Measurements from ENCODE around the gene ANKRD40.
"Not testable (repeated sequence)": the region's sequence is repeated elsewhere in the genome, so short reads cannot be mapped to it uniquely, and the experiment has no call there.

Gene ANKRD40

GRCh38 chr17:50707289-50708049 lies at the start of gene ANKRD40:
Gene ANKRD40, minus strand, starts transcription at chr17:50707914. Its CDS starts 260 bp downstream, at chr17:50707654.
- DNase-seq = peak; percentile 89

GRCh38 chr17:50754521-50754920 lies 46.8 kb upstream of the ANKRD40 start:
- DNase-seq = no peak

- DNase-seq = no peak
Observed at GRCh38 chr17:50749245-50749644, 41.5 kb upstream of the ANKRD40 start.

- no peak for DNase-seq
Observed at GRCh38 chr17:50745631-50746030, 37.9 kb upstream of the ANKRD40 start.

GRCh38 chr17:50739098-50739497 lies 31.4 kb upstream of the ANKRD40 start:
- DNase-seq = no peak

- no peak for DNase-seq
Observed at GRCh38 chr17:50737118-50737698, 29.5 kb upstream of the ANKRD40 start.

- no peak for DNase-seq
Observed at GRCh38 chr17:50735287-50735686, 27.6 kb upstream of the ANKRD40 start.

- no peak for DNase-seq
Observed at GRCh38 chr17:50731575-50732460, 24.1 kb upstream of the ANKRD40 start.

GRCh38 chr17:50728881-50729765 lies 21.4 kb upstream of the ANKRD40 start:
- DNase-seq = no peak

GRCh38 chr17:50728112-50728429 lies 20.4 kb upstream of the ANKRD40 start:
- DNase-seq = no peak

- DNase-seq = no peak
Observed at GRCh38 chr17:50725769-50726655, 18.3 kb upstream of the ANKRD40 start.

- not testable (repeated sequence) for DNase-seq
Observed at GRCh38 chr17:50724622-50725021, 16.9 kb upstream of the ANKRD40 start.

- DNase-seq = no peak
Observed at GRCh38 chr17:50722746-50723145, 15.0 kb upstream of the ANKRD40 start.

GRCh38 chr17:50721194-50722010 lies 13.7 kb upstream of the ANKRD40 start:
- no peak for DNase-seq

- no peak for DNase-seq
Observed at GRCh38 chr17:50719924-50720794, 12.4 kb upstream of the ANKRD40 start.

- peak; percentile 93 for DNase-seq
Observed at GRCh38 chr17:50719144-50719923, 11.6 kb upstream of the ANKRD40 start, which contains the start of gene LUC7L3. Gene LUC7L3, plus strand, starts transcription at chr17:50719603. Its CDS starts 130 bp downstream, at chr17:50719733.

GRCh38 chr17:50715471-50715870 lies 7.8 kb upstream of the ANKRD40 start:
- DNase-seq = no peak

- DNase-seq = no peak
Observed at GRCh38 chr17:50712641-50713040, 4.9 kb upstream of the ANKRD40 start.

GRCh38 chr17:50710650-50711049 lies 2.9 kb upstream of the ANKRD40 start:
- DNase-seq = no peak
